NCI-H748 (cell line): ENCODE data around the gene CORO2A.
"Not testable (repeated sequence)": the region's sequence is repeated elsewhere in the genome, so short reads cannot be mapped to it uniquely, and the experiment has no call there.

Experiments
- DNase-seq: peaks from one replicate; lab custom pipeline; 2025; ENCODE audit not compliant: unreplicated experiment; lab: John Stamatoyannopoulos, UW

CORO2A gene

GRCh38 chr9:98087420-98088354 is 104.8 kb downstream of the CORO2A start:
- no peak for DNase-seq

DNA sequence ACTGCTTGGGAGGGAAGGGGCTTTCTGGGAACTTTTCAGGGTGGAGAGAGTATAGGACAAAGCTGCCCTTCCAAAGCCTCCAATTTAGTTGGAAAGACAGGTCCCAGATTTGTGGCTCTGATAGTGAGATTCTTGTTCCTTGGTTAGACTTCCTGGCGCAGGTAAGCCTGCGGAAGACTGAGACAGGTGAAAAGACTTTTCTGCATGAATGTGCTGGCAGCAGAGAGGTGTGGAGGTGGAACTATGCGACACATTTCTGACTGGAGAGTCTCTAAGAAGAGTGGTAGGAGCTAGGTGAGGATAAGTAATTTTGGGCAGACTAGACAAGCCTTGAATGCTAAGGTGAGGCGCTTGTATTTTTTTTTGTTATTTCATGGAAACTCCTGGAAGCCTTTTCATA is 106.0 kb downstream of the CORO2A start:
- DNase-seq = no peak

DNA sequence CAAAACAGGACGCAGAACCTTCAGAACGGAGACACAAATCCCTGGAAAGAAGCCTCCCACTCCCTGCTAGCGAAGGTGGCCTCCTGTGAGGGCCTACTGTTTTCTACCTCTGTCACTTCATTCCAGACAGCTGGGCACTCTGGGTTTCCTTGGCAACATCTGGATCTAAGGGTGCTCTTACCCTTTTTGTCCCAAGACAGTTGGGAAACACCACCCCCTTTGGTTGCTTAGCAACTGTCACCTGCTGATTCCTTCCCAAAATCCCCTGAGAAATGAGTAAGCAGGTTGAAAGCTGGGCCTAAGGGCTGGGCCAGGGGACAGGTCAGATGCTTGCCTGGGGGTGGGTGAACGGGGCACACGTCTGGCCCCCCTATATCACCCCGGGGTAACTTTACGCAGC is 106.5 kb downstream of the CORO2A start:
- DNase-seq = peak; percentile 24

- no peak for DNase-seq
Observed at GRCh38 chr9:98085058-98085457, 107.4 kb downstream of the CORO2A start.

- no peak for DNase-seq
Observed at GRCh38 chr9:98084396-98084795, 108.0 kb downstream of the CORO2A start.

GRCh38 chr9:98083566-98084183 is 108.8 kb downstream of the CORO2A start:
- DNase-seq = no peak

GRCh38 chr9:98083061-98083501 is 109.4 kb downstream of the CORO2A start:
- DNase-seq = no peak

DNA sequence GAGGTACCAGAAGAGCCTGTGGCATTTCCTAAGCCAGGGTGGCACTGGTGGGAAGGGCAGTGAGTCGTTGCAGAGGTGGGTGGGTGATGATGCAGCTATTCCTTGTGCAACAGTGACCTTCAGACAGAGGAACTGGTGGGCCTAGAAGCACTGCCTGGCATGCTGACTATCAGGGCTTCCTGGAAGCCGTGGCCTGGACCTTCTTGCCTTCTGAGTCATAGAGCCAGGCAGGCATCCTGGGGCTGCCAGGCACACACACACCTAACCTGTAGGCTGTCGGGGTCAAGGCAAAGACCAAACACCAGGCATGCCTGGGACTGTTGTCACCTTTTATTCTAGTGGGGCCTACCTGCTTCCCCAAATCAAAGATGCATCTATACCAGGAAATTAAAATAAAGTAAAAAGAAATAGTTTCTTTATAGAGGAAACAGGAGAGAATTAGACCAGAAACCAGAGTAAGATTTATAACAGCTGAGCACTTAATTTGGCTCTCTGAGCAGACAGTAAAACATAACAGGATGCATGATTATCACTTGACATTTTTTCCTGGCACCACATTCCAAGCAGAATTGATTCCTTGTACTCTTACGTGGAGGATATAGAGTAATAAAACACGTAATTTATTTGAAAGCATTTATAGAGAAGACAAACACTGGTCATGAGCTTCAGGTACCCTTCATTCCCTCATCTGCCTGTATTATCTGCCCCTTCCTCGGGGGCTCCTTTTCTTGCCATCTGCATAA is 110.8 kb downstream of the CORO2A start:
- no peak for DNase-seq

GRCh38 chr9:98080780-98081179 is 111.7 kb downstream of the CORO2A start:
- no peak for DNase-seq

DNA sequence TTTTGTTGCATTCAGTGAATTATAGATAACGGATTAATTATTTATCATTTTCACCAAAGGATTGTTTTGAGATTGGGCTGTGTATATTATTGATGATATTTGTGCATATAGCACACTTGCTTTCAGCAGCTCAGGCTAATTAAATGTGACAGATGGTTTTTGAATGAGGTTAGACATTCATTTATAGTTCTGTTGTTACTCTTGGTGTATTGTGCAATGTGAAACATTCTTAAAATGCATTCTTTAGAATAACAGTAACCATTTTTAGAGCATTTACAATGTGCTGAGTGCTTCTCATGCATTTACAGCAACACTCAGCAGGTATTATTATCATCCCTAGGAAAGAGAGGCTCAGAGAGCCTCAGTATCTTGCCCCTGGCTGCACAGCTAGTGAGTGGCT is 112.1 kb downstream of the CORO2A start:
- DNase-seq = no peak

- DNase-seq = no peak
Observed at GRCh38 chr9:98078895-98079294, 113.5 kb downstream of the CORO2A start.

DNA sequence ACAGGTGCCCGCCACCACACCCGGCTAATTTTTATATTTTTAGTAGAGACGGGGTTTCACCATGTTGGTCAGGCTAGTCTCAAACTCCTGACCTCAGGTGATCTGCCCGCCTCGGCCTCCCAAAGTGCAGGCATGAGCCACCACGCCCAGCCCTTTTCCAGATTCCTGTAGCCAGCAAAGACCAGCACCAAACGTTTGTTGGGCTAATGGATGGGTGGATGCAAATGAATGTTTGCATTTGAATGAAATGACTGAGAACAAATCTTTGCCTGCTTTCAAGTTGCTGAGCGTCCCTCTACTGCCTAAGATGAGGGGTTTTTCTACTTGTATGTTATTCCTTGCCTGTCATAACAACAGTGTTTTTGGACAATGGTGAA is 115.9 kb downstream of the CORO2A start:
- not testable (repeated sequence) for DNase-seq

DNA sequence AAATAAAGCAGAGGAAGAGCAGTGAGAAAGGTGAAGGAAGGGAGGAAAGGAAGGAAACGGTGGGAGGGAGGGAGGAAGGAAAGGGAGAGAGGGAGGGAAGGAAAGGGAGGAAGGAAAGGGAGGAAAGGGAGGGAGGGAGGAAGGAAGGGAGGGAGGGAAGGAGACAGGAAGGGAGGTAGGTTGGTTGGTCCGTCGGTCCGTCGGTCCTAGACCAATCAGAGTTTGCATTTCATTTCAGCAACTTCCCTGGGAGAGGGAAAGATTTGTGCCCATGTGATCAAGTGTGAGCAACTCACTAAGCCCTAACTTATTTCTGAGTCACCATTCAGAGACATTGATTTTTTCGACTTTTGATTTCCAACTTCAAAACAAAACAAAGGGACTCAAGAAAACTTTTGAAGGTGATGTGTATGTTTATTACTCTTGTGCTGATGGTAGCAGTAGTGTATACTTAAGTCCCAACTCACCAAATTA is 117.1 kb downstream of the CORO2A start:
- DNase-seq = no peak

DNA sequence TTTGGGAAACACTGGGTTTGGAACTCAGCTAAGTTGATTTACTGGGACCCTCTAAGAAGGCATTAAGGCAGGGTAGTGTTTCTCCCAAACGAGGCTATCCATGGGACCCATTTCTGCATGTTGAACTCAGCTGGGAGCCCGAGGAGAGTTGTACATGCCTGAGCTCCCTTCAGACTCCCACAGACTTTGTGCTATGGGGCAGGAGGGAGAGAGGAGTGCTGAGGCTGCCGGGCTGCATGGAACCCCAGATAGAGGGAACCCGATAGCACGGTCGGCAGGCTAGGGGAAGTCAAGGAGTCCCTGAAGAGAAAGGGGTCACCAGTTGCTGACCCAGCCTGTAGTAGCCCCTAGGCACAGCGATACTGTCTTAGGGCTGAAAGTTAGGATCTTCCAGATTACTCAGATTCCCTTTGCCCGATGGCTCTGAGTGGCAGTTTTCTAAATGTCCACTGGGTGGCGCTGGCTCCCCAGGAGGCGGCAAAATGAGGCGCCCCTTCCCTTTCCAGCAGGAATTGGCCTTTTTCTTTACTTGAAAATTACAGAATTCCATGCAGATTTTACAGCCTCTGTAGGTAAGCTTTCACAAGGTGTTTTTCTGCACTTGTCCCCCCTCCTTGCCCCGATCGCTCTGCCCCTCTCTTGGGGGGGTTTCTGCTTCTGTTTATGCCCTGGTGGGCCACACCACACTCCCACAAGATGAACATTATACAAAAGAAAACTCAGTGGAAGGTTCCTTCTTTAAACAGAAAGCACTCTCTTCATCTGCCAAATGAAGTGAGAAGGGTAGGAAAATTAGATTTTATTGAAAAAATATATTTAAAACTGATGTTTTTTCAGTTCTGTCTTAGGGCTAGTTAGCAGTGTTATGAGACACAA is 118.1 kb downstream of the CORO2A start:
- peak; percentile 43 for DNase-seq

- no peak for DNase-seq
Observed at GRCh38 chr9:98071737-98072136, 120.7 kb downstream of the CORO2A start.
